HepG2 (cell line): ENCODE measurements around the gene GRPEL2. TPM values are rescaled to one million over a fixed set of nuclear protein-coding genes. Genes with fewer than 3 reads are reported as not detected.

Experiments
- ARNT ChIP-seq: fragments of 450-650 bp; IDR thresholded peaks from 2 replicates; pipeline ENCODE4 v1.6.1; 2017
- ATAD3A ChIP-seq: sonication (generic); formaldehyde crosslinking; IDR thresholded peaks from 2 replicates; pipeline ENCODE4 v1.4.0; 2020; ENCODE audit warnings: missing genetic modification reagents
- CHD4 ChIP-seq: fragments of 200-600 bp; sonication (generic); IDR thresholded peaks from 2 replicates; pipeline ENCODE4 v1.7.0; 2017; ENCODE audit warnings: mild to moderate bottlenecking, low read length, borderline replicate concordance
- DMAP1 ChIP-seq: IDR thresholded peaks from 2 replicates; pipeline ENCODE4 v1.6.1; 2016
- DR1 ChIP-seq: sonication (generic); formaldehyde crosslinking; IDR thresholded peaks from 2 replicates; pipeline ENCODE4 v1.8.0; 2021; ENCODE audit warnings: mild to moderate bottlenecking, missing genetic modification reagents, inconsistent platforms
- ELF3 ChIP-seq: IDR thresholded peaks from 2 replicates; pipeline ENCODE4 v1.6.1; 2016; ENCODE audit warnings: missing genetic modification reagents, missing compliant biosample characterization
- HDAC2 ChIP-seq: sonication (generic); formaldehyde crosslinking; IDR thresholded peaks from 2 replicates; pipeline ENCODE4 v1.4.0; 2020; ENCODE audit warnings: missing genetic modification reagents
- JUND ChIP-seq: sonication (generic); formaldehyde crosslinking; IDR thresholded peaks from 2 replicates; pipeline ENCODE4 v1.8.0; 2022; ENCODE audit warnings: mild to moderate bottlenecking, missing genetic modification reagents
- MATR3 ChIP-seq: sonication (generic); formaldehyde crosslinking; IDR thresholded peaks from 2 replicates; pipeline ENCODE4 v1.4.0; 2020; ENCODE audit warnings: missing genetic modification reagents
- MZF1 ChIP-seq: sonication (generic); formaldehyde crosslinking; IDR thresholded peaks from 2 replicates; pipeline ENCODE4 v1.8.1; 2023; ENCODE audit warnings: mild to moderate bottlenecking, missing genetic modification reagents, borderline replicate concordance
- PHF21A ChIP-seq: sonication (generic); formaldehyde crosslinking; IDR thresholded peaks from 2 replicates; pipeline ENCODE4 v1.5.0; 2020; ENCODE audit warnings: mild to moderate bottlenecking, missing genetic modification reagents
- PRMT3 ChIP-seq: sonication (generic); formaldehyde crosslinking; IDR thresholded peaks from 2 replicates; pipeline ENCODE4 v1.8.1; 2022; ENCODE audit warnings: low read depth, mild to moderate bottlenecking, moderate library complexity, missing genetic modification reagents, borderline replicate concordance
- PTBP1 ChIP-seq: fragments of 200-400 bp; formaldehyde crosslinking; IDR thresholded peaks from 2 replicates; pipeline ENCODE4 v1.6.1; 2018; ENCODE audit warnings: low read length, low read depth; ENCODE audit not compliant: poor library complexity, severe bottlenecking
- SMYD3 ChIP-seq: sonication (generic); formaldehyde crosslinking; IDR thresholded peaks from 2 replicates; pipeline ENCODE4 v1.8.1; 2023; ENCODE audit warnings: mild to moderate bottlenecking, missing genetic modification reagents
- SRF ChIP-seq: IDR thresholded peaks from 2 replicates; pipeline ENCODE4 v1.6.1; 2011; ENCODE audit warnings: mild to moderate bottlenecking, low read depth, low read length, moderate library complexity
- TEAD2 ChIP-seq: sonication (generic); formaldehyde crosslinking; IDR thresholded peaks from 2 replicates; pipeline ENCODE4 v1.9.0; 2021; ENCODE audit warnings: missing genetic modification reagents
- TSC22D2 ChIP-seq: sonication (generic); formaldehyde crosslinking; IDR thresholded peaks from 2 replicates; pipeline ENCODE4 v1.5.1; 2020; ENCODE audit warnings: missing genetic modification reagents, mild to moderate bottlenecking, borderline replicate concordance
- ZBTB3 ChIP-seq: sonication (generic); formaldehyde crosslinking; IDR thresholded peaks from 2 replicates; pipeline ENCODE4 v1.4.0; 2020; ENCODE audit warnings: low read depth, mild to moderate bottlenecking, moderate library complexity, missing genetic modification reagents, borderline replicate concordance
- ZNF256 ChIP-seq: sonication (generic); formaldehyde crosslinking; conservative IDR thresholded peaks from 2 replicates; pipeline ENCODE4 v1.4.0; 2020; ENCODE audit warnings: missing genetic modification reagents
- ZNF331 ChIP-seq: sonication (generic); formaldehyde crosslinking; IDR thresholded peaks from 2 replicates; pipeline ENCODE4 v1.4.0; 2020; ENCODE audit warnings: missing genetic modification reagents
- ZNF598 ChIP-seq: sonication (generic); formaldehyde crosslinking; IDR thresholded peaks from 2 replicates; pipeline ENCODE4 v1.5.1; 2020; ENCODE audit warnings: mild to moderate bottlenecking, missing genetic modification reagents, borderline replicate concordance
- polyA plus RNA-seq, 8 experiments: library from polyadenylated mRNA; depleted of rRNA in 3 of 8; stranded (reverse) in 7 of 8; unstranded in 1 of 8; fragments of >200 nt; fragmentation: Illumina TruSeq in 4 of 8; extraction: Trizol in 4 of 8; gene quantifications; 2 replicates each; pipeline versions ENCODE4 v1.2.1 to v1.2.3, GENCODE V29; 2011 to 2016; ENCODE audit warnings: low read depth in 4 of 8, missing spikeins in 1 of 8, mixed read lengths in 1 of 8; ENCODE audit not compliant: insufficient read depth in 1 of 8
- total RNA-seq, 5 experiments: library from RNA; depleted of rRNA; stranded (reverse); fragments of >200 nt; fragmentation: Illumina TruSeq; extraction: Trizol; gene quantifications; 2 replicates each; pipeline ENCODE4 v1.2.3, GENCODE V29; 2016; ENCODE audit warnings: low read depth in 1 of 5
- TF ChIP-seq, protein P1 (sequence below): sonication (generic); formaldehyde crosslinking; IDR thresholded peaks from 2 replicates; pipeline ENCODE4 v1.4.0; 2020; ENCODE audit warnings: mild to moderate bottlenecking, missing genetic modification reagents
- TF ChIP-seq, protein P2 (sequence below): sonication (generic); formaldehyde crosslinking; IDR thresholded peaks from 2 replicates; pipeline ENCODE4 v1.4.0; 2020; ENCODE audit warnings: missing genetic modification reagents, borderline replicate concordance
- TF ChIP-seq, protein P3 (sequence below): sonication (generic); formaldehyde crosslinking; IDR thresholded peaks from 2 replicates; pipeline ENCODE4 v1.5.0; 2020; ENCODE audit warnings: missing genetic modification reagents
- TF ChIP-seq, protein P4 (sequence below): sonication (generic); formaldehyde crosslinking; IDR thresholded peaks from 2 replicates; pipeline ENCODE4 v1.4.0; 2020; ENCODE audit warnings: mild to moderate bottlenecking, missing genetic modification reagents

The GRPEL2 gene
- total and polyA plus RNA-seq, 2 of the 13 experiments (the other 11 are each of a cell fraction or from before 2014, with no cell fraction given), result 13.1 to 16.6 TPM

DNA sequence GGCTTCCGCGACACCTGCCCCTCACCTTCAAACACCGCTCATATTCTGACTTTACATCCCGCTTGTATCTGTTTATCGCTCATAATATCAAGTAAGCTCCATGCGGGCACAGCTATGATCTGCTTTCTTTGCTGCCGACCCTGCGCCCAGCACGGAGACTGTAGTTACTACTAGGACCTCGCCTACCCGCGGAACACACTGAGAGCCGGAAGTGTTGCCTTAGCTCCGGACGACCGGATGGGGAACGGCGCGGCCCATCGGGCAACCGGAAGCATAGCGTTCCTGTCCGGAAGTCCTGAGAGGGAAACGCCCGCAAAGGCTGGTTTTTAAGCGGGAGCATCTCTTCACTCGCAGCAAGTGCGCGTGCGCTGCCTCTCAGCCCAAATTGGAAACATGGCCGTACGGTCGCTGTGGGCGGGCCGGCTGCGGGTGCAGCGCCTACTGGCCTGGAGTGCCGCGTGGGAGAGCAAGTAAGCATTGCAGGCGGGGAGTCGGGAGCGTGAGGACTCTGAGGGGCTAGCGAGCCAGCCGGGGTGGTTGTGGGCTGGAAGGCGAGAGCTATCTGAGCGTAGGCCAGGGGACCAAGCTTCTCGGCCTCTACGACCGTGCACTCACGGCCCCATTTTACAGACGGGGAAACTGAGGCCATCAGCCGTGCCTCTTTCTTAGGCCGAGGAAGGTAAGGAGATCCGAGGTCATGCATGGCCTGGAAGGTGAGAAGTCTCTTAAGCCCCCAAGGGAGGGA lies at the start of gene GRPEL2 (continued):
- TF ChIP-seq PHF21A (CRISPR knock-in tag) (peak; percentile 87), JUND (peak; percentile 65; the same call in 1 of the 2 replicates), DR1 (CRISPR knock-in tag) (peak; percentile 71; the same call in 1 of the 2 replicates), SMYD3 (CRISPR knock-in tag) (peak; percentile 89), PRMT3 (CRISPR knock-in tag) (no peak), ZNF331 (no peak; the same call in 1 of the 2 replicates), MZF1 (CRISPR knock-in tag) (peak; percentile 69; the same call in 1 of the 2 replicates), ARNT (no peak), ZNF598 (CRISPR knock-in tag) (peak; percentile 69), MATR3 (CRISPR knock-in tag) (no peak), TEAD2 (CRISPR knock-in tag) (no peak), SRF (no peak), CHD4 (peak; percentile 84; the same call in 1 of the 2 replicates), TSC22D2 (CRISPR knock-in tag) (0 out of 2 replicates have a peak, but pooled peaks have one; percentile 67), DMAP1 (CRISPR knock-in tag) (peak; percentile 86), ATAD3A (CRISPR knock-in tag) (0 out of 2 replicates have a peak, but pooled peaks have one; percentile 18), HDAC2 (CRISPR knock-in tag) (no peak; the same call in 1 of the 2 replicates), ZNF256 (CRISPR knock-in tag) (no peak), PTBP1 (no peak), ZBTB3 (CRISPR knock-in tag) (no peak), ELF3 (CRISPR knock-in tag) (peak; percentile 94)
- TF ChIP-seq, protein P1, sequence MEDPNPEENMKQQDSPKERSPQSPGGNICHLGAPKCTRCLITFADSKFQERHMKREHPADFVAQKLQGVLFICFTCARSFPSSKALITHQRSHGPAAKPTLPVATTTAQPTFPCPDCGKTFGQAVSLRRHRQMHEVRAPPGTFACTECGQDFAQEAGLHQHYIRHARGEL, result no peak
- TF ChIP-seq, protein P2, sequence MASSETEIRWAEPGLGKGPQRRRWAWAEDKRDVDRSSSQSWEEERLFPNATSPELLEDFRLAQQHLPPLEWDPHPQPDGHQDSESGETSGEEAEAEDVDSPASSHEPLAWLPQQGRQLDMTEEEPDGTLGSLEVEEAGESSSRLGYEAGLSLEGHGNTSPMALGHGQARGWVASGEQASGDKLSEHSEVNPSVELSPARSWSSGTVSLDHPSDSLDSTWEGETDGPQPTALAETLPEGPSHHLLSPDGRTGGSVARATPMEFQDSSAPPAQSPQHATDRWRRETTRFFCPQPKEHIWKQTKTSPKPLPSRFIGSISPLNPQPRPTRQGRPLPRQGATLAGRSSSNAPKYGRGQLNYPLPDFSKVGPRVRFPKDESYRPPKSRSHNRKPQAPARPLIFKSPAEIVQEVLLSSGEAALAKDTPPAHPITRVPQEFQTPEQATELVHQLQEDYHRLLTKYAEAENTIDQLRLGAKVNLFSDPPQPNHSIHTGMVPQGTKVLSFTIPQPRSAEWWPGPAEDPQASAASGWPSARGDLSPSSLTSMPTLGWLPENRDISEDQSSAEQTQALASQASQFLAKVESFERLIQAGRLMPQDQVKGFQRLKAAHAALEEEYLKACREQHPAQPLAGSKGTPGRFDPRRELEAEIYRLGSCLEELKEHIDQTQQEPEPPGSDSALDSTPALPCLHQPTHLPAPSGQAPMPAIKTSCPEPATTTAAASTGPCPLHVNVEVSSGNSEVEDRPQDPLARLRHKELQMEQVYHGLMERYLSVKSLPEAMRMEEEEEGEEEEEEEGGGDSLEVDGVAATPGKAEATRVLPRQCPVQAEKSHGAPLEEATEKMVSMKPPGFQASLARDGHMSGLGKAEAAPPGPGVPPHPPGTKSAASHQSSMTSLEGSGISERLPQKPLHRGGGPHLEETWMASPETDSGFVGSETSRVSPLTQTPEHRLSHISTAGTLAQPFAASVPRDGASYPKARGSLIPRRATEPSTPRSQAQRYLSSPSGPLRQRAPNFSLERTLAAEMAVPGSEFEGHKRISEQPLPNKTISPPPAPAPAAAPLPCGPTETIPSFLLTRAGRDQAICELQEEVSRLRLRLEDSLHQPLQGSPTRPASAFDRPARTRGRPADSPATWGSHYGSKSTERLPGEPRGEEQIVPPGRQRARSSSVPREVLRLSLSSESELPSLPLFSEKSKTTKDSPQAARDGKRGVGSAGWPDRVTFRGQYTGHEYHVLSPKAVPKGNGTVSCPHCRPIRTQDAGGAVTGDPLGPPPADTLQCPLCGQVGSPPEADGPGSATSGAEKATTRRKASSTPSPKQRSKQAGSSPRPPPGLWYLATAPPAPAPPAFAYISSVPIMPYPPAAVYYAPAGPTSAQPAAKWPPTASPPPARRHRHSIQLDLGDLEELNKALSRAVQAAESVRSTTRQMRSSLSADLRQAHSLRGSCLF (CRISPR knock-in tag), result no peak; the same call in 1 of the 2 replicates
- TF ChIP-seq, protein P3, sequence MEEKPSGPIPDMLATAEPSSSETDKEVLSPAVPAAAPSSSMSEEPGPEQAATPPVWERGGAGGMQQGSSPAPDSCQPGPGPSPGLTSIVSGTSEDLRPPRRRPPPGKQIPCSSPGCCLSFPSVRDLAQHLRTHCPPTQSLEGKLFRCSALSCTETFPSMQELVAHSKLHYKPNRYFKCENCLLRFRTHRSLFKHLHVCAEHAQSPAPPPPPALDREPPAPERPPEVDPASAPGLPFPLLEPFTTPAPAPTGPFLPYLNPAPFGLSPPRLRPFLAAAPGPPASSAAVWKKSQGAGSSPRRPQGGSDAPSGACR, result peak; percentile 35; the same call in 1 of the 2 replicates
- TF ChIP-seq, protein P4, sequence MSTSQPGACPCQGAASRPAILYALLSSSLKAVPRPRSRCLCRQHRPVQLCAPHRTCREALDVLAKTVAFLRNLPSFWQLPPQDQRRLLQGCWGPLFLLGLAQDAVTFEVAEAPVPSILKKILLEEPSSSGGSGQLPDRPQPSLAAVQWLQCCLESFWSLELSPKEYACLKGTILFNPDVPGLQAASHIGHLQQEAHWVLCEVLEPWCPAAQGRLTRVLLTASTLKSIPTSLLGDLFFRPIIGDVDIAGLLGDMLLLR (CRISPR knock-in tag), result no peak
